Epithelial cell of alveolus of lung (primary cell): Measurements from ENCODE around the gene PXN. TPM values are rescaled to one million over a fixed set of nuclear protein-coding genes. Genes with fewer than 3 reads are reported as not detected.

ENCODE experiments used
- total RNA-seq: library from RNA; depleted of rRNA; stranded (reverse); fragments of >200 nt; gene quantifications from 2 replicates; pipeline ENCODE4 v1.2.1, GENCODE V29; 2015

Gene PXN
- total RNA-seq = 57.2 and 95.7 TPM in 2 replicates

GRCh38 chr12:120265473-120266179 is at the start of gene PXN:
TSS of gene PXN (minus strand) at chr12:120265730. CDS start at chr12:120265629, 101 bp downstream.

GRCh38 chr12:120301962-120302815 is 36.7 kb upstream of the PXN start, which contains the start of gene SIRT4:
TSS of gene SIRT4 (plus strand) at chr12:120302321. CDS start at chr12:120303562, 1,241 bp downstream.

GRCh38 chr12:120292661-120293531 is 27.4 kb upstream of the PXN start, which contains the start of gene RNU4-1:
TSS of gene RNU4-1 (minus strand) at chr12:120293237.

GRCh38 chr12:120194534-120195395 is 70.8 kb downstream of the PXN start, which contains the start of gene GCN1:
TSS of gene GCN1 (minus strand) at chr12:120194715. CDS start at chr12:120194697, 18 bp downstream.

Other genes with a start within 250 kb of the PXN start
- gene RAB35, start 149.0 kb downstream of the PXN start, total RNA-seq = 23.2 and 36.7 TPM in 2 replicates
- 45.3 and 82.0 TPM in 2 replicates for gene GCN1, start 71.0 kb downstream of the PXN start, total RNA-seq
- 6,143 and 7,072 TPM in 2 replicates for gene RPLP0, start 64.6 kb downstream of the PXN start, total RNA-seq
- gene RNU4-2, start 26.2 kb upstream of the PXN start, total RNA-seq = under 0.01 TPM in 2 replicates
- gene RNU4-1, start 27.5 kb upstream of the PXN start, total RNA-seq = under 0.01 TPM in 2 replicates
- gene SIRT4, start 36.6 kb upstream of the PXN start, total RNA-seq = 0.78 and 5.6 TPM in 2 replicates
- gene PLA2G1B, start 62.0 kb upstream of the PXN start, total RNA-seq = not detected in 2 replicates
- 0.16 and 0.78 TPM in 2 replicates for gene MSI1, start 103.4 kb upstream of the PXN start, total RNA-seq
- gene COX6A1, start 172.4 kb upstream of the PXN start, total RNA-seq = 398 and 667 TPM in 2 replicates
- gene TRIAP1, start 180.7 kb upstream of the PXN start, total RNA-seq = 29.0 and 33.6 TPM in 2 replicates
- 16.9 and 22.9 TPM in 2 replicates for gene GATC, start 180.7 kb upstream of the PXN start, total RNA-seq
- 72.5 and 84.2 TPM in 2 replicates for gene SRSF9, start 204.0 kb upstream of the PXN start, total RNA-seq
- gene DYNLL1, start 230.4 kb upstream of the PXN start, total RNA-seq = 244 and 390 TPM in 2 replicates